ENCODE data around the gene ADGRV1.

The ADGRV1 gene

DNA sequence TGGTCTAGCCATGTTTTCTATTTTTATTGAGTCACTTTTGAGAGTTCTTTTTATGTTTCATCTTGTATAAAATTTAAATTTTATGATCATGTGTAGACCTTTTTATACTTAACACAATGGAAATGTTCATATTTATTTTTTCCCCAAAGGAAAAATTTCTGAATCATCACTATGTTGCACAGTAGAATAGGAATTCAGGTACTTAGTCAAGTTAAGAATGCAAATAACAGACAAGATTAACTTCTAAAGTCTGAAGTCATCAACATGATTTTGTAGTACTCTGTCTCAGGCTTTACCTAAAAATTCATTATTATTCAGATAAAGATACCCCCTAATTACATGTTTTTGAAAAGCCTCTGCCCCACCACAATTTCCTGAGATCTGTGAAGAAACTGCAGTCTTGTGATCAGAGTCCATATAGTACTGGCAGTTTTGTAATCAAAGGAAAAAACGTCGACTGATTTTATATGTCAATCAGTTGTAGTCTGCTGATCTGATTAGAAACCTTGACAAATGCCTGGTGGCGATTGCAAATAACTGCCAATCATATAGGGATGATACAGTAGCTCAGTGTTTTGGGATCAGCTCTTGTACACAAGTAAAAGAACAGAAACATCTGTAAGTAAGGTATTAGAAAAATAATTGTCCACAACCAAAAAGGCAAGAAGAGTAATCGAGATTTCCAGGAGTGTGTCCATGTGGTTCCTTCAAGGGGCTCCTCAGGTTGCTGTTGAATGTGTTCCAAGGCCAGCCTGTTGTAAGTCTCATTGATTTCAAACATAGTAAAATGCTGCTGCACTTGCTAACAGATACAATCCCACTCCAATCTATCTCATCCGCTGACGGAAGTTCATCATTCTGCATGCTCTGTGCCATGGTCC lies 472.2 kb downstream of the ADGRV1 start:
- H3K4me1 ChIP-seq (ENCODE audit: control insufficient read depth, insufficient read depth, low read length), result peaks cover 16% of the 10 kb centered on the region
- H3K27ac ChIP-seq (ENCODE audit: extremely low read depth, low read depth, low read length), result no peak overlapping the region
- no peak overlapping the region for H3K4me3 ChIP-seq (ENCODE audit: low read depth, low read length)
- no peaks in the 10 kb centered on the region for H3K36me3 ChIP-seq (ENCODE audit: control insufficient read depth in 2 of 2, insufficient read depth in 1 of 2, low read length in 2 of 2)
- ChIA-PET POLR2A (no interaction called here), CTCF (no interaction called here)
- TF ChIP-seq ZSCAN4 (tag by site-specific recombination; IDR thresholded peaks at IDR 0.05), result no peak
- peak; percentile 71 for TF ChIP-seq SCRT2 (tag by site-specific recombination; IDR thresholded peaks at IDR 0.05)
- TF ChIP-seq ZNF223 (tag by site-specific recombination; IDR thresholded peaks at IDR 0.05), result no peak
- TF ChIP-seq ZFP37 (tag by site-specific recombination; IDR thresholded peaks at IDR 0.05), result no peak
- no peak for TF ChIP-seq ZNF473 (tag by site-specific recombination; IDR thresholded peaks at IDR 0.05)
- no peak for TF ChIP-seq ZNF391 (tag by site-specific recombination; IDR thresholded peaks at IDR 0.05; ENCODE audit: borderline replicate concordance, low read depth)
- TF ChIP-seq ZNF837 (tag by site-specific recombination; IDR thresholded peaks at IDR 0.05), result no peak
- no peak for TF ChIP-seq ZNF660 (tag by site-specific recombination; IDR thresholded peaks at IDR 0.05)
- H3K9me3 ChIP-seq (ENCODE audit: control insufficient read depth, insufficient read depth, low read depth, low read length), result no peaks in the 10 kb centered on the region

DNA sequence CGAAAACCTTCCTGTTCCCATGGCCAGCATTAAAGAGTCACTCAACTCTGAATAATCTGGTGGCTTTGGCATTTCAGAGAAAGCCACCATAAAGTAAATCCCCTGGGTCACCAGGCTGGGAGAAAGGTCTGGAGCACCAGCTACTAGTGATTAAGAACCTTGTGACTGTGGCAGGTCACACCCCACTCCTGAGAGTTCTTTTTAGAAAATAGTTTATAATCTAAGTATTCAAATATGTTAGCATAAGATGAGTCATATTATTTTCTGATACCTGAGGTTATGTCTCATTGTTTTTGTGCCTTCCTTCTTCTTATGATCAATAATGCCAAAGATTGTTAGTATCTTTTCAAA lies 472.8 kb downstream of the ADGRV1 start:
- TF ChIP-seq ZSCAN18 (tag by site-specific recombination; IDR thresholded peaks at IDR 0.05), result no peak
- TF ChIP-seq IKZF3 (tag by site-specific recombination; IDR thresholded peaks at IDR 0.05), result 0 out of 2 replicates have a peak, but pooled peaks have one; percentile 22
- Histone ChIP-seq H3K36me3 (ENCODE audit: control insufficient read depth in 2 of 2, insufficient read depth in 1 of 2, low read length in 2 of 2) (no peaks in the 10 kb centered on the region), H3K27ac (ENCODE audit: extremely low read depth, low read depth, low read length) (no peak overlapping the region), H3K9me3 (ENCODE audit: control insufficient read depth, insufficient read depth, low read depth, low read length) (no peaks in the 10 kb centered on the region), H3K4me1 (ENCODE audit: control insufficient read depth, insufficient read depth, low read length) (peaks cover 12% of the 10 kb centered on the region), H3K4me3 (ENCODE audit: low read depth, low read length) (no peak overlapping the region)
- CTCF ChIA-PET, result no interaction called here
- POLR2A ChIA-PET, result no interaction called here

GRCh38 chr5:91032125-91032524 lies 473.5 kb downstream of the ADGRV1 start:
- ChIA-PET POLR2A (no interaction called here), CTCF (no interaction called here)
- Histone ChIP-seq H3K27ac (ENCODE audit: extremely low read depth, low read depth, low read length) (no peak overlapping the region), H3K9me3 (ENCODE audit: control insufficient read depth, insufficient read depth, low read depth, low read length) (no peaks in the 10 kb centered on the region), H3K4me3 (ENCODE audit: low read depth, low read length) (no peak overlapping the region), H3K36me3 (ENCODE audit: control insufficient read depth in 2 of 2, insufficient read depth in 1 of 2, low read length in 2 of 2) (no peaks in the 10 kb centered on the region), H3K4me1 (ENCODE audit: control insufficient read depth, insufficient read depth, low read length) (peaks cover 10% of the 10 kb centered on the region)
- TF ChIP-seq, protein P1, sequence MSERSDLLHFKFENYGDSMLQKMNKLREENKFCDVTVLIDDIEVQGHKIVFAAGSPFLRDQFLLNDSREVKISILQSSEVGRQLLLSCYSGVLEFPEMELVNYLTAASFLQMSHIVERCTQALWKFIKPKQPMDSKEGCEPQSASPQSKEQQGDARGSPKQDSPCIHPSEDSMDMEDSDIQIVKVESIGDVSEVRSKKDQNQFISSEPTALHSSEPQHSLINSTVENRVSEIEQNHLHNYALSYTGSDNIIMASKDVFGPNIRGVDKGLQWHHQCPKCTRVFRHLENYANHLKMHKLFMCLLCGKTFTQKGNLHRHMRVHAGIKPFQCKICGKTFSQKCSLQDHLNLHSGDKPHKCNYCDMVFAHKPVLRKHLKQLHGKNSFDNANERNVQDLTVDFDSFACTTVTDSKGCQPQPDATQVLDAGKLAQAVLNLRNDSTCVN (tag by site-specific recombination; optimal IDR thresholded peaks at IDR 0.05), result no peak
- TF ChIP-seq ZNF776 (tag by site-specific recombination; IDR thresholded peaks at IDR 0.05; ENCODE audit: borderline replicate concordance) (no peak), ZNF175 (tag by site-specific recombination; IDR thresholded peaks at IDR 0.05) (no peak), MZF1 (tag by site-specific recombination; IDR thresholded peaks at IDR 0.05; ENCODE audit: borderline replicate concordance) (0 out of 2 replicates have a peak, but pooled peaks have one; percentile 47), ATF2 (tag by site-specific recombination; IDR thresholded peaks at IDR 0.05; ENCODE audit: low read depth) (peak; percentile 41; the same call in 1 of the 2 replicates), ZNF623 (tag by site-specific recombination; IDR thresholded peaks at IDR 0.05) (peak; percentile 62)
